HFFc6 (cell line): ENCODE results near the gene PTPRD. TPM values are rescaled to one million over a fixed set of nuclear protein-coding genes. Genes with fewer than 3 reads are reported as not detected.

Experiments used
- DNase-seq: peaks from one replicate; pipeline ENCODE4 v3.0.0-alpha.2; 2018
- H3K27ac Mint-ChIP-seq: 2 replicates; pipeline ENCODE4 v1.8.0; 2020; ENCODE audit warnings: mild to moderate bottlenecking, mixed read lengths
- H3K27me3 Mint-ChIP-seq: 2 replicates; pipeline ENCODE4 v1.8.0; 2021; ENCODE audit warnings: mild to moderate bottlenecking, moderate library complexity, mixed read lengths; ENCODE audit not compliant: insufficient read depth
- H3K36me3 Mint-ChIP-seq: 2 replicates; pipeline ENCODE4 v1.8.0; 2021; ENCODE audit warnings: low read depth, mixed read lengths
- H3K4me1 Mint-ChIP-seq: 2 replicates; pipeline ENCODE4 v1.8.0; 2020; ENCODE audit warnings: low read depth, mixed read lengths
- H3K4me3 Mint-ChIP-seq: 2 replicates; pipeline ENCODE4 v1.8.0; 2020; ENCODE audit warnings: mild to moderate bottlenecking, moderate library complexity, mixed read lengths
- H3K9me3 Mint-ChIP-seq: 2 replicates; pipeline ENCODE4 v1.8.0; 2020; ENCODE audit warnings: mild to moderate bottlenecking, mixed read lengths
- CTCF ChIP-seq: fragments of 200-600 bp; sonication (generic); IDR thresholded peaks from 2 replicates; pipeline ENCODE4 v1.5.0; 2021; ENCODE audit warnings: antibody characterized with exemption, mild to moderate bottlenecking
- total RNA-seq, 6 experiments: library from RNA; stranded (reverse); fragmentation: NEBNext Ultra II Directional; extraction: Animal tissue kit (Norgen Biotek cat#: 25700); gene quantifications; 2 replicates in 1 of 6; 3 replicates in 5 of 6; pipeline ENCODE4 v1.2.3, GENCODE V29; 2021

The PTPRD gene
- total RNA-seq, 6 experiments from 2014 or later = not detected

GRCh38 chr9:10134266-10134665 is 478.5 kb downstream of the PTPRD start:
- Mint-ChIP-seq H3K36me3 (no peaks in the 10 kb centered on the region), H3K27ac (no peak overlapping the region), H3K4me3 (no peak overlapping the region), H3K27me3 (no peaks in the 10 kb centered on the region), H3K4me1 (peaks cover 19% of the 10 kb centered on the region; the same call in 1 of the 2 replicates), H3K9me3 (peaks cover 23% of the 10 kb centered on the region; the same call in 1 of the 2 replicates)
- no peak for TF ChIP-seq CTCF
- no peak for DNase-seq

DNA sequence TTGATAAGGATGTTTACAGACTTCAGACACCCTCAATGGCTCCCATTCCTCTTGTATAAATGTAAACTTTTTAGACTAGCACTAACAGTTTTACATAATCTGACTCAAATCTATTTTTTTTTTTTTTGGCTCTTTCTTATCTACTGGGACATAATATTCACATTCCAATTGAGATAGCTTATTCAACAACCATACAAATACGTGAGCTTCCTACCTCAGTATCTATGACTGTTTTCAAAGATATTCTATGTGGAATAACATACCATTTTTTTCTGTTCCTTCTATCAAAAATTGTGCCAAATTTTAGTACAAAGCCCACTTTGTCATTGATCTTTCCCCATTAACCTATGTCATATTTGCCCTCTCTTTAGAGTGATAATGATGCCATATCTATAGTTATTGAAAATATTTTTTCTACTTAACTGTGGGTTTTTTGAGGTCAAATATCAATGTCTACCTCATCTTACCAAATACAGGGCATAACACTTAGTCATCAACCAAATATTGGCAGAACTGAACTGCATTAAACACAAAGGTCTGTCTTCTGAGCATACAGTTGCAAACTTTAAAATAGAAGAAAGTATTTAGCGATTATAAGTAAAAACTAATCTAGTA is 482.6 kb downstream of the PTPRD start:
- Mint-ChIP-seq H3K4me1 (peaks cover 30% of the 10 kb centered on the region; the same call in 1 of the 2 replicates), H3K27ac (peak overlapping the region; percentile 14; the same call in 1 of the 2 replicates), H3K27me3 (no peaks in the 10 kb centered on the region), H3K4me3 (no peak overlapping the region), H3K9me3 (peaks cover 13% of the 10 kb centered on the region; the same call in 1 of the 2 replicates), H3K36me3 (no peaks in the 10 kb centered on the region)
- peak; percentile 46 for DNase-seq
- no peak for TF ChIP-seq CTCF

GRCh38 chr9:10127867-10128266 is 484.9 kb downstream of the PTPRD start:
- Mint-ChIP-seq H3K4me1 (peaks cover 30% of the 10 kb centered on the region; the same call in 1 of the 2 replicates), H3K27ac (peak overlapping the region; percentile 27; the same call in 1 of the 2 replicates), H3K27me3 (no peaks in the 10 kb centered on the region), H3K36me3 (no peaks in the 10 kb centered on the region), H3K4me3 (no peak overlapping the region), H3K9me3 (peaks cover 4% of the 10 kb centered on the region; the same call in 1 of the 2 replicates)
- no peak for TF ChIP-seq CTCF
- peak; percentile 43 for DNase-seq

DNA sequence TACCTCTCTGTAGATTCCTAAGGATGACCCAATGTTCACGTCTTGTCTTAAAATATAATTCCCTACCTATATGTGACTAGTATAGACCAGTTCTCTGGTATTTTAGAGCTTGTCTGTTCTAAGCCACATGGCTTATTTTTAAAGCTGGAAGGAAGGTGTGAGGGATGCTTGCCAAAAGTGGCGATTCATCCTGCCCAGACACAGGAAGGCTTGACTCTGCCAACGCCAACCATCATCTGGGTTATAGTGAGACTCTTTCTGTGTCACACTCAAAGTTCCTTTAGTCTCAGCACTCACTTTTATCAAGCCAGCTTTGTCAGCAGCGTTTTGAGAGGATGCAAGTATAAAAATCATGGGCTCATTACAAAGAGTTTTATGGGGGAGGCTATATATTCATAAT is 500.0 kb downstream of the PTPRD start:
- no peak for TF ChIP-seq CTCF
- H3K36me3 Mint-ChIP-seq = no peaks in the 10 kb centered on the region
- no peaks in the 10 kb centered on the region; the same call in 1 of the 2 replicates for H3K9me3 Mint-ChIP-seq
- peaks cover 8% of the 10 kb centered on the region; the same call in 1 of the 2 replicates for H3K4me1 Mint-ChIP-seq
- no peak overlapping the region for H3K27ac Mint-ChIP-seq
- H3K4me3 Mint-ChIP-seq = no peak overlapping the region
- H3K27me3 Mint-ChIP-seq = no peaks in the 10 kb centered on the region
- no peak for DNase-seq

DNA sequence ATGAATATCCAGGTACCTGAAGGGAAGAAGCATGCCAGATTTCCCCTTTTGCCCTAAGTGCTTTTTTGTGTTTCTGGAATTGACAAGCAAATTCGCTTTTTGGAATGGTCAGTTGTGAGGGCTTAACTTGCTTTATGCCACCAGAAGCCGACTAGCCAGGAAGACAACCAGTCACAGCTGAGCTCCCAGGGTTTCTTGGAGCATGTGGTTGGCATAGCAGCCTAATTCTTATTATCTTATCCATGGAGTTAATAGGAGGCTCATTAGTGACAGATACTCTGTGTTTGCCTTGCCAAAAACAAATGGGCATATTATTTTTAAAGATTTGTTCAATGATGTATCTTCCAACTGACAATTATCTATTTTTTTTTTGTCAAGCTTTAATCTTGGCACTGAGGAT is 500.7 kb downstream of the PTPRD start:
- no peaks in the 10 kb centered on the region for H3K36me3 Mint-ChIP-seq
- TF ChIP-seq CTCF = no peak
- DNase-seq = no peak
- H3K27ac Mint-ChIP-seq = no peak overlapping the region
- H3K4me3 Mint-ChIP-seq = no peak overlapping the region
- H3K27me3 Mint-ChIP-seq = no peaks in the 10 kb centered on the region
- no peaks in the 10 kb centered on the region; the same call in 1 of the 2 replicates for H3K9me3 Mint-ChIP-seq
- H3K4me1 Mint-ChIP-seq = peaks cover 9% of the 10 kb centered on the region; the same call in 1 of the 2 replicates
